ES-I3 (cell line): ENCODE results near the gene MBD5.

Source experiments
- H3K36me3 ChIP-seq: 2 replicates; pipeline ENCODE4 v1.6.1; 2013; ENCODE audit warnings: mild to moderate bottlenecking, low read length, control low read depth, moderate library complexity; ENCODE audit not compliant: insufficient read depth
- H3K4me1 ChIP-seq: 2 replicates; pipeline ENCODE4 v1.6.1; 2013; ENCODE audit warnings: mild to moderate bottlenecking, control low read depth, low read length; ENCODE audit not compliant: insufficient read depth
- H3K9ac ChIP-seq: 2 replicates; pipeline ENCODE4 v1.6.1; 2013; ENCODE audit warnings: low read depth, mild to moderate bottlenecking, low read length, moderate library complexity
- H3K9me3 ChIP-seq: 2 replicates; pipeline ENCODE4 v1.6.1; 2013; ENCODE audit warnings: mild to moderate bottlenecking, low read length, moderate library complexity; ENCODE audit not compliant: control insufficient read depth, insufficient read depth

Gene MBD5

GRCh38 chr2:148552675-148553331 is 531.9 kb downstream of the MBD5 start:
- peaks cover 36% of the 10 kb centered on the region for H3K4me1 ChIP-seq
- H3K9ac ChIP-seq, result no peak overlapping the region
- no peaks in the 10 kb centered on the region for H3K36me3 ChIP-seq
- H3K9me3 ChIP-seq, result no peaks in the 10 kb centered on the region

- Histone ChIP-seq H3K36me3 (no peaks in the 10 kb centered on the region), H3K9ac (no peak overlapping the region), H3K4me1 (peaks cover 36% of the 10 kb centered on the region), H3K9me3 (0 out of 2 replicates have a peak, but pooled peaks cover 5% of the 10 kb centered on the region)
Observed at GRCh38 chr2:148553332-148553887, 532.5 kb downstream of the MBD5 start.

GRCh38 chr2:148554459-148555247 is 533.8 kb downstream of the MBD5 start:
- H3K4me1 ChIP-seq, result peaks cover 36% of the 10 kb centered on the region
- peaks cover 7% of the 10 kb centered on the region; the same call in 1 of the 2 replicates for H3K9me3 ChIP-seq
- peak overlapping the region; percentile 1; the same call in 1 of the 2 replicates for H3K9ac ChIP-seq
- H3K36me3 ChIP-seq, result no peaks in the 10 kb centered on the region

GRCh38 chr2:148555622-148556294 is 534.9 kb downstream of the MBD5 start:
- Histone ChIP-seq H3K9me3 (peaks cover 7% of the 10 kb centered on the region; the same call in 1 of the 2 replicates), H3K4me1 (peaks cover 36% of the 10 kb centered on the region), H3K36me3 (no peaks in the 10 kb centered on the region), H3K9ac (no peak overlapping the region)

GRCh38 chr2:148557844-148558436 is 537.0 kb downstream of the MBD5 start:
- H3K9me3 ChIP-seq, result peaks cover 7% of the 10 kb centered on the region; the same call in 1 of the 2 replicates
- no peak overlapping the region for H3K9ac ChIP-seq
- no peaks in the 10 kb centered on the region for H3K36me3 ChIP-seq
- peaks cover 39% of the 10 kb centered on the region for H3K4me1 ChIP-seq

- H3K9me3 ChIP-seq, result peaks cover 7% of the 10 kb centered on the region; the same call in 1 of the 2 replicates
- no peak overlapping the region for H3K9ac ChIP-seq
- peaks cover 16% of the 10 kb centered on the region for H3K4me1 ChIP-seq
- H3K36me3 ChIP-seq, result no peaks in the 10 kb centered on the region
Observed at GRCh38 chr2:148560496-148560895, 539.6 kb downstream of the MBD5 start.

GRCh38 chr2:148561389-148561788 is 540.5 kb downstream of the MBD5 start:
- H3K4me1 ChIP-seq, result peaks cover 8% of the 10 kb centered on the region
- H3K9ac ChIP-seq, result no peak overlapping the region
- H3K9me3 ChIP-seq, result peaks cover 7% of the 10 kb centered on the region; the same call in 1 of the 2 replicates
- no peaks in the 10 kb centered on the region for H3K36me3 ChIP-seq

GRCh38 chr2:148565272-148565894 is 544.5 kb downstream of the MBD5 start:
- Histone ChIP-seq H3K9me3 (no peaks in the 10 kb centered on the region), H3K36me3 (no peaks in the 10 kb centered on the region), H3K4me1 (peaks cover 8% of the 10 kb centered on the region), H3K9ac (no peak overlapping the region)
